ENCODE measurements around the gene IRAG1. TPM values are rescaled to one million over a fixed set of nuclear protein-coding genes. Genes with fewer than 3 reads are reported as not detected.
A peak's percentile ranks its signal among the peaks of the same experiment; 100 is the strongest.
"Not testable (repeated sequence)": the region's sequence is repeated elsewhere in the genome, so short reads cannot be mapped to it uniquely, and the experiment has no call there.

IRAG1 gene
- total and polyA plus RNA-seq, 5 experiments from 2014 or later: not detected

- ATAC-seq (no peak), DNase-seq (no peak)
- no peak overlapping the region for H3K27ac Mint-ChIP-seq
- peaks cover 3 to 20% (median 7%) of the 10 kb centered on the region in 5 donors for H3K27me3 Mint-ChIP-seq
- peaks cover 0 to 5% (median 0%) of the 10 kb centered on the region in 9 donors for H3K9me3 Mint-ChIP-seq
- no peak overlapping the region for H3K4me3 Mint-ChIP-seq
- peaks cover 0 to 7% (median 0%) of the 10 kb centered on the region in 3 donors for H3K36me3 Mint-ChIP-seq
- peaks cover 0 to 7% (median 0%) of the 10 kb centered on the region in 4 donors for H3K4me1 Mint-ChIP-seq
- POLR2A ChIA-PET: no interaction called here
Observed at GRCh38 chr11:10695833-10696232, 2.3 kb upstream of the IRAG1 start.

DNA sequence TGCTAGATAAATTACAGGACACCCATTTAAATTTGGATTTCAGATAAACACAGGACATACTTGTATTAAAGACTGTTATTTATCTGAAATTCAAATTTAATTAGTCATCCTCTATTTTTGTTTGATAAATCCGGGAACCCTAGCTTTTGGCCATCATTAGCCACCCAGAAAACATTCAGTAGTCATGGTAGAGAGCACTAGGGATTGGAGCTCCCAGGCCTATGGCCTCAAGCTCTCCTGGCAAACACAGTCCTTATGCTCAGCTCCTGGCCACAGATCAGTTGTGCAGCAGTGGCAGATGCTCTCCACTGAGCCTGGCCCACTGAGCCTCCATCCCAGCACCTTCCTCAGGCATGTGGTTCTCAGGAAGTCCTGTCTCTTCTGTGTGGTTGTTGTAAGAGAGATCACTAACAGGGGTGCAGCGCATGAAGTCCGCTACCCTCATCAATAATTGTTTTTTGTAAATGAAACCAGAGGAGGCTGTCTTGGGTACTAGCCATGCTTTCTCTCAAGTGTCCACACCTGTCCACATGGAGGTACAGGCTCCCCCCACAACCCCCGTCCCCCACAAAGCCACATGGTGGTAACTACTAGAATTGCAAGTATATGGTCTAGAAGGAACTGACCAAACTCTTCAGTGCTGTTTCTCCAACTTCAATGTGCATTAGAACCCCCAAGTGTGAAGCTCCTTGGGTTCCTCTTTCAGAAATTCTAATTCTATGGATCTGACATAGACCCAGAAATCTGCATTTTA lies 1.1 kb upstream of the IRAG1 start:
- peaks cover 0 to 5% (median 0%) of the 10 kb centered on the region in 9 donors for H3K9me3 Mint-ChIP-seq
- POLR2A ChIA-PET: no interaction called here
- no peak overlapping the region for H3K4me3 Mint-ChIP-seq
- ATAC-seq (no peak), DNase-seq (no peak)
- H3K27ac Mint-ChIP-seq: no peak overlapping the region
- H3K36me3 Mint-ChIP-seq: peaks cover 0 to 6% (median 0%) of the 10 kb centered on the region in 3 donors
- peaks cover 5 to 20% (median 8%) of the 10 kb centered on the region in 5 donors for H3K27me3 Mint-ChIP-seq
- H3K4me1 Mint-ChIP-seq: peaks cover 0 to 7% (median 0%) of the 10 kb centered on the region in 4 donors

GRCh38 chr11:10692531-10693115 lies 932 bp downstream of the IRAG1 start:
- Mint-ChIP-seq H3K27me3 (peaks cover 6 to 17% (median 10%) of the 10 kb centered on the region in 5 donors), H3K36me3 (no peaks in the 10 kb centered on the region), H3K27ac (no peak overlapping the region), H3K4me1 (peaks cover 0 to 7% (median 0%) of the 10 kb centered on the region in 4 donors), H3K4me3 (no peak overlapping the region), H3K9me3 (no peaks in the 10 kb centered on the region)
- ATAC-seq (no peak), DNase-seq (no peak)
- POLR2A ChIA-PET: no interaction called here

GRCh38 chr11:10688401-10688800 lies 5.2 kb downstream of the IRAG1 start:
- Mint-ChIP-seq H3K36me3 (no peaks in the 10 kb centered on the region), H3K27me3 (peaks cover 0 to 10% (median 3%) of the 10 kb centered on the region in 5 donors), H3K4me3 (peak overlapping the region in 1 of 10 donors; percentile 7), H3K27ac (no peak overlapping the region), H3K4me1 (peaks cover 0 to 7% (median 0%) of the 10 kb centered on the region in 4 donors), H3K9me3 (no peaks in the 10 kb centered on the region)
- DNase-seq (no peak), ATAC-seq (no peak)
- POLR2A ChIA-PET: no interaction called here

DNA sequence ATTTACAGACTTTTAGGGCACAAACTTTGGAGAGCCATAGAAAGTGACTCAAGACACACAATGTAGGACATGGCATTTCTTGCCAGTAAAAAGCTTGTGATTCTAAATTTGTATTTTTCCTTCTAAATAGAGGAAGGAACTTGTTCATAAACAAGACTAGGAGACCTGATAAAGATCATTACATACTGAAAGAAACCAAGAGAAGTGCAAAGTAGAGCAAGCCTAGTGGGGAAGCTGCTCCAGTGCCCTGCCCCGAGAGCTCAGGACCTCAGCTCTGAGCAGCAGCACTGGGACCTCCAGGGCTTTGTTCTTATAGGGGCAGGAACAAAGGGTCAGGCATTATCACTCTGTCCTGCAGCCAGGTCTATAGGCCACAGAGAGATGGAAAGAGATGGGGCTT lies 7.2 kb downstream of the IRAG1 start:
- Mint-ChIP-seq H3K4me3 (no peak overlapping the region), H3K27me3 (peaks cover 0 to 10% (median 3%) of the 10 kb centered on the region in 5 donors), H3K27ac (no peak overlapping the region), H3K36me3 (no peaks in the 10 kb centered on the region), H3K9me3 (no peaks in the 10 kb centered on the region), H3K4me1 (no peaks in the 10 kb centered on the region)
- POLR2A ChIA-PET: no interaction called here
- DNase-seq (no peak), ATAC-seq (no peak)

- POLR2A ChIA-PET: no interaction called here
- H3K4me3 Mint-ChIP-seq: no peak overlapping the region
Observed at GRCh38 chr11:10683429-10683828, 10.1 kb downstream of the IRAG1 start.

DNA sequence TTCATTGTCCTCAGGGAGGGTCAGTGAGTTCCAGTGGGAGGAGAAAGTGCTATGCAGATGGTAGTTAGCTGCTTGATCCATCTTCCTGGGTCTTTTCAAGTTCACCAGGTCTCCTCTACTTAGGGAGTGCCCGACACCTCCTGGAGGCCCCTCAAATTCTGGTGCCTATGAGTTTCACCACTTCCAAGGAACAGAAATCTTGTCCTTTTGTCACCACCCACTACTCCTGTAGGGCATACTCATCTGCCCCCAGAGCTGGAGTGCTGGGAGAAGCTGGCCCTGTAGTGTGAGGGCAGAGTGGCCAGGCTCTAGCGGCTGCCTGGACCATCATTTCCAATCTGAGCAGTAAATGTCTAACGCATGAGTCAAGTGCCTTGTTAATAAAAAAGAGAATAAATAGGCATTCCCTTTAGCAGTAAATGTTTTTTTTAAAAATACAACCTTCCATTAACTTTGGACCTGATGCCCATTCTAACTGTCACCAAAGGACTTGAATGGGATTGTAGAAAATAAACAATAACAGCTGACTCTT lies 12.5 kb downstream of the IRAG1 start:
- POLR2A ChIA-PET: no interaction called here
- H3K36me3 Mint-ChIP-seq: no peaks in the 10 kb centered on the region
- H3K27me3 Mint-ChIP-seq: peaks cover 21 to 40% (median 28%) of the 10 kb centered on the region in 5 donors
- H3K27ac Mint-ChIP-seq: no peak overlapping the region
- ATAC-seq (no peak), DNase-seq (no peak)
- H3K4me3 Mint-ChIP-seq: no peak overlapping the region
- H3K9me3 Mint-ChIP-seq: no peaks in the 10 kb centered on the region
- H3K4me1 Mint-ChIP-seq: no peaks in the 10 kb centered on the region

More at GRCh38 chr11:10683429-10683828, 10.1 kb downstream of the IRAG1 start:
- H3K27me3 Mint-ChIP-seq: peaks cover 10 to 16% (median 11%) of the 10 kb centered on the region in 5 donors
- H3K9me3 Mint-ChIP-seq: no peaks in the 10 kb centered on the region
- no peak overlapping the region for H3K27ac Mint-ChIP-seq
- DNase-seq (no peak), ATAC-seq (no peak)
- H3K4me1 Mint-ChIP-seq: no peaks in the 10 kb centered on the region
- H3K36me3 Mint-ChIP-seq: no peaks in the 10 kb centered on the region

GRCh38 chr11:10680279-10680678 lies 13.3 kb downstream of the IRAG1 start:
- H3K27ac Mint-ChIP-seq, POLR2A ChIA-PET, ATAC-seq, H3K36me3 Mint-ChIP-seq, H3K9me3 Mint-ChIP-seq, DNase-seq, H3K4me1 Mint-ChIP-seq, H3K4me3 Mint-ChIP-seq: not testable (repeated sequence)
- peaks cover 21 to 48% (median 35%) of the 10 kb centered on the region in 5 donors for H3K27me3 Mint-ChIP-seq

DNA sequence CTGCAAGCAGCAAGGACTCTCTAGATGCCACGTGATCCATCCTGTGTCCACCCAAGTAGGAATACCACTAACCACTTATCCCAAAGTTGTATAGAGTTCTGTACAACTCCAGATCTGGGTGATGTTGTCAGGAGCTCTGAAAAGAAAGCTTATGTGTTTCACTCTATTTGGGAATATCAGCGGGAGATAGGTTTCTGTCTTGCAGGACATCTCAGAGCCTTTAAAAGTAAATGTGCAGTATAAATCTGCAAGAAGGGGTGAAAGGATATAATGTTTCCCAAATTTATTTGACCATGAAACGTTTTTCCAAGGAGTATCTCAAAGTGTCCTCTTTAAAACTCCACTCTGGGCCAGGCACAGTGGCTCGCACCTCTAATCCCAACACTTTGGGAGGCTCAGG lies 13.9 kb downstream of the IRAG1 start:
- no peaks in the 10 kb centered on the region for H3K36me3 Mint-ChIP-seq
- ATAC-seq: no peak
- POLR2A ChIA-PET: no interaction called here
- peaks cover 23 to 49% (median 35%) of the 10 kb centered on the region in 5 donors for H3K27me3 Mint-ChIP-seq
- peaks cover 0 to 3% (median under 1%) of the 10 kb centered on the region in 4 donors for H3K4me1 Mint-ChIP-seq
- no peak for DNase-seq
- H3K9me3 Mint-ChIP-seq: no peaks in the 10 kb centered on the region
- no peak overlapping the region for H3K4me3 Mint-ChIP-seq
- H3K27ac Mint-ChIP-seq: no peak overlapping the region

DNA sequence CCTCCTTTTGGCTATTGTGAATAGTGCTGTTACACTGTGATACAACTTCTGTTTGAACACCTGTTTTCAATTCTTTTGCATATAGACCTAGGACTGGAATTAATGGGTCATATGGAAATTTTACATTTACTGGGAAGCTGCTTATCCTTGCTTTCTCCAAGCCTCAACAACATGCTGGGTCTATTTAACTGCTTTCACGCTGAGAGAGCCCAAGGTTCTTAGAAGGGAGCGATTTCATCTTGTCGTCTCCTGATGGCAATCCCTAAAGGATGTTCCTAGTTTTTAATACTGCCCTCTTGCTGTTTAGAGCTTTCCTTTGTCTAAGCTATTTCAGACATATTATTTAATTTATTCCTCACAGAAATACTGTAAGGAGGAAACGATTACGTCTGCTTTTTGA lies 15.5 kb downstream of the IRAG1 start:
- H3K27me3 Mint-ChIP-seq: peaks cover 30 to 64% (median 44%) of the 10 kb centered on the region in 5 donors
- DNase-seq (no peak), ATAC-seq (no peak)
- H3K9me3 Mint-ChIP-seq: no peaks in the 10 kb centered on the region
- POLR2A ChIA-PET: no interaction called here
- no peak overlapping the region for H3K27ac Mint-ChIP-seq
- no peak overlapping the region for H3K4me3 Mint-ChIP-seq
- peaks cover 0 to 9% (median 4%) of the 10 kb centered on the region in 4 donors for H3K4me1 Mint-ChIP-seq
- H3K36me3 Mint-ChIP-seq: no peaks in the 10 kb centered on the region

DNA sequence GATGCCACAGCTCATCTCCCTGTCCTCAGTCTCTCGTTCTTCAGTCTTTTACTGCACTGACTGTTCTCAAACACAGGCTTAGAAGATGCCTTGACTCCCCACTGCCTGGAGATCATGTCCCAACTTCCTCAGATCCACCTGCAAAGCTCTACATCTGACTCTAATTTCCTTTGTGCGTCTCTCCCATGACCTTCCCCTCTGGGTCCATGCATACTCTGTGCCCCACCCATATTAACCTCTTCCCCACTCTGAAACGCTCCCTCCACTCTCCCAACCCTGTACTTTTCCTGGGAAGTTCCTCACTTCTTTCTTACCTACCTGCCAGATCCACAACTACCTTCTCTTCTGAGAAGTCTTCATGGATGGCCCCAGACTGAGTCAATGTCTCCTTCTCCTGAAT lies 16.6 kb downstream of the IRAG1 start:
- Mint-ChIP-seq H3K36me3 (no peaks in the 10 kb centered on the region), H3K27me3 (peaks cover 30 to 75% (median 51%) of the 10 kb centered on the region in 5 donors), H3K4me3 (no peak overlapping the region), H3K4me1 (peaks cover 0 to 9% (median 4%) of the 10 kb centered on the region in 4 donors), H3K27ac (no peak overlapping the region), H3K9me3 (no peaks in the 10 kb centered on the region)
- POLR2A ChIA-PET: no interaction called here
- ATAC-seq (no peak), DNase-seq (no peak)

- Mint-ChIP-seq H3K36me3 (no peaks in the 10 kb centered on the region), H3K27me3 (peaks cover 30 to 77% (median 52%) of the 10 kb centered on the region in 5 donors), H3K27ac (no peak overlapping the region), H3K9me3 (no peaks in the 10 kb centered on the region), H3K4me1 (peaks cover 0 to 9% (median 4%) of the 10 kb centered on the region in 4 donors), H3K4me3 (no peak overlapping the region)
- POLR2A ChIA-PET: no interaction called here
- ATAC-seq (no peak), DNase-seq (no peak)
Observed at GRCh38 chr11:10674911-10675440, 18.6 kb downstream of the IRAG1 start.

- Mint-ChIP-seq H3K36me3 (no peaks in the 10 kb centered on the region), H3K27ac (no peak overlapping the region), H3K4me3 (no peak overlapping the region), H3K9me3 (no peaks in the 10 kb centered on the region), H3K4me1 (peaks cover 0 to 9% (median 4%) of the 10 kb centered on the region in 4 donors), H3K27me3 (peaks cover 30 to 72% (median 52%) of the 10 kb centered on the region in 5 donors)
- peak in 1 of 2 donors; percentile 36 for ATAC-seq
- POLR2A ChIA-PET: no interaction called here
- no peak for DNase-seq
Observed at GRCh38 chr11:10674440-10674855, 19.1 kb downstream of the IRAG1 start.
